HG02763 (cell line): ENCODE results near the gene ITPRID1.
"Not testable (repeated sequence)": the region's sequence is repeated elsewhere in the genome, so short reads cannot be mapped to it uniquely, and the experiment has no call there.

ENCODE experiments used
- ATAC-seq: cut with Tn5 transposase; IDR thresholded peaks from one replicate; pipeline ENCODE4 v1.9.1; 2021; ENCODE audit warnings: mild to moderate bottlenecking, moderate library complexity; ENCODE audit not compliant: unreplicated experiment

The ITPRID1 gene

DNA sequence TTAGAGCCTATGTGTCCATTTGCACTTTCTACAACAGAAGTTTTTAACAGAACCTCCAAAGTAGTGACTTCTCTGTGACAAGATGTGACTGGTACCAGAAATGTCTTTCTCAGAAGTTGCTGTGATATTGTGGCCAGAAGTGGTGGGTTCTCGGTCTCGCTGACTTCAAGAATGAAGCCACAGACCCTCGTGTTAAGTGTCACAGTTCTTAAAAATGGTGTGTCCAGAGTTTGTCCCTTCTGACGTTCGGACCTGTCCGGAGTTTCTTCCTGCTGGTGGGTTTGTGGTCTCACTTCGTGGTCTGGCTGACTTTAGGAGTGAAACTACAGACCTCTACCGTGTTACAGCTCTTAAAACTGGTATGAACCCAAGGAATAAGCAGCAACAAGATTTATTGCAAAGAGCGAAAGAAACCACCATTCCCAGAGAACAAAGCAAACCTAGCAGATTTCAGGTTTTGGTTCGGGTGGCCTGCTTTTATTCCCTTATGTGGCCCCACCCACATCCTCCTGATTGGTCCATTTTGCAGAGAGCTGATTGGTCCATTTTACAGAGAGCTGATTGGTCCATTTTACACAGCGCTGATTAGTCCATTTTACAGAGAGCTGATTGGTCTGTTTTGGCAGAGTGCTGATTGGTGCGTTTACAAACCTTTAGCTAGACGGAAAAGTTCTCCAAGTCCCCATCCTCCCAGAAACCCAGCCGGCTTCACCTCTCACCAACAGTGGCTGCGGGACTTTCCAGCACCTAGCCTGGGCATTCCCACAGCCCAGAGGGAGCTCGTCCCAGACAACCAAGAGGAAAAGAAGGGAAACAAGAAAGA is 3.0 kb downstream of the ITPRID1 start:
- ATAC-seq = no peak

DNA sequence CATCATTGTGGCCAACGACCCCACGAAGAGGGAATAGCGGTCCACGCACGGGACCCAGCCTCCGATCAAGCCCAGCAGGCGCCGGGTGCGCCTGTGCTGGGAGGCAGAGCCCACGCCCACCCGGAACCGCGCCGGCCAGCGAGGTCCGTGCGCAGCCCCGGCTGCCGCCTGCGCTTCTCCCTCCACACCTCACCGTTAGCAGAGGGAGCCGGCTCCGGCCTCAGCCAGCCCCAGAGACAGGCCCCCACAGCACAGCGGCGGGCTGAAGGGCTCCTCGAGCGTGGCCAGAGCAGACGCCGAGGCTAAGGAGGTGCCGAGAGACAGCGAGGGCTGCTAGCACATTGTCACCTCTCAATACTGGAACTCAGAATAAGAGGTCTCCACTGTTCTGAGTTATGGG is 3.6 kb downstream of the ITPRID1 start:
- ATAC-seq = no peak

DNA sequence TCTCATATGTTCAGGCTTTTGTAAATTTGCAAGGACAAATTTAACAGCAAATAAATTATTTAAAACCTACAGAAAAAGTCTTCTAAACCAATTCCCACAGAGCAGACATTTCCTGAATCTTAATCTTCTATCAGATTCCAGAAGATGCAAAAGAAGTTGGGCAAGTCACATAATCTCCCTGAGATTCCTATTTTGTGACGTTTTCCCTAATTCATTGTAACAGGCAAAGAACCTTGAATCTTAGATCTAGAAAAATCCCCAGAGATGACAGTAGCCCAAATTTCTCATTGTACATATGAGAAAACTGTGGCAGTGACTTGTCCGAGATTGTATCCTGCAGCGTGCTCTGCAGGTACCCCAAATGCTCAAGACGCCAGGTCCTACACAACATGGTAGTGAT is 4.9 kb downstream of the ITPRID1 start:
- no peak for ATAC-seq

DNA sequence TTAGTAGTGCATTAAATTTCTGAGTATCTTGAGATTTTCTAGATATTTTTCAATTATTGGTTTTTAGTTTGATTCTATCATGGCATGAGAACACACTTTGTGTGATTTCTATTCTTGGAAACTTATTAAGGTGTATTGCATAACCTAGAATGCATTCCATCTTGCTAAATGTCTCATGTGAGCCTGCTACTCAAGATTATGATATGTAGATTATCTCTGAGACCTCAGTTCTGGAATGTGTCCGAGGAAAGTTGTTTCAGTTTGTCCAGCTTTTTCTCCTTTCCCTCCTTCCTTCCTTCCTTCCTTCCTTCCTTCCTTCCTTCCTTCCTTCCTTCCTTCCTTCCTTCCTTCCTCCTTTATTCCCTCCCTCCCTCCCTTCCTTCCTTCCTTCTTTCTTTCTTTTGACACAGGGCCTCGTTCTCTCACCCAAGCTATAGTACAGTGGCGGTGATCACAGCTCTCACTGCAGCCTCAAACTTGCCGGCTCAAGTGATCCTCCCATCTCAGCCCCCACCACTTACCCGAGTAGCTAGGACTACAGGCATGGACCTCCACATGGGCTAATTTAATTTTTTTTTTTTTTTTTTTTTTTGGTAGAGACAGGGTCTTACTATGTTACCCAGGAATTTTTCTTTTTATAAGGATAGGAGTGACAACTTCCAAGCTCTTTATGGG is 7.6 kb downstream of the ITPRID1 start:
- ATAC-seq = no peak

DNA sequence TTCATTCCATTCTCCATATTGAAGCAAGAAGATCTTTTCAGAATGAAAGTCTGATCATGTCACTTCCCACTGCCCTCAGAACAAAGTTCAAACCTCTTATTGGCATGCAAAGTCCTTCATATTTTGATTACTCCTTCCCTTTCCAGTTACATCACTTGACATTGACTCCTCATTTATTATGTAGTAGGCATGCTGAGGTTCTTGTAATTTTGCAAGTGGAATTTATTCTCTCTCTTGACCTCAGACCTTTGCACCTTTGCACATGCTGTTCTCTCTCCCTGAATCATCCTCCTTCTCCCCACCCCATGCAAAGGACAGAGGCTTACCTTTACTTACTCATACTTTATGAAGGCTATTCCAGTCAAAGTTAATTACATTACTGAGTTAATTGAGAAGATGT is 13.0 kb downstream of the ITPRID1 start:
- ATAC-seq = no peak

DNA sequence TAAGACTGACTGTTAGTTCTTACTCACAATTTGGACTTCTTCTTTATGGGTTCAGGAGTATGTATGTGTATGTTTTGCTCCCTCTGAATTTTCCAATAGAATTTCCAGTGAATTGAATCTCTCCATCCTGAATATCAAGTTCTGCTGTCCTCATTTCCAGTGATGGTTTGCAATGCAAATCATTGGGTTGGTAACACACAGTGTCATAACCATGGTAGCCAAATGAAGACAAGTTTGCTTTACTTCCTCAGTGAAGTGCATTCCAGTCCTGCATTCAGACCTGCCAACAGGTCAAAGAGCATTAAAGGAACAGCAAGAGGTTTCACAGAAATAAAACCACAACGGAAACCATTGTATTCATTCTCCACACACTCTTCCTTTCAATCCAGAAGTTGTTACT is 15.2 kb downstream of the ITPRID1 start:
- no peak for ATAC-seq

DNA sequence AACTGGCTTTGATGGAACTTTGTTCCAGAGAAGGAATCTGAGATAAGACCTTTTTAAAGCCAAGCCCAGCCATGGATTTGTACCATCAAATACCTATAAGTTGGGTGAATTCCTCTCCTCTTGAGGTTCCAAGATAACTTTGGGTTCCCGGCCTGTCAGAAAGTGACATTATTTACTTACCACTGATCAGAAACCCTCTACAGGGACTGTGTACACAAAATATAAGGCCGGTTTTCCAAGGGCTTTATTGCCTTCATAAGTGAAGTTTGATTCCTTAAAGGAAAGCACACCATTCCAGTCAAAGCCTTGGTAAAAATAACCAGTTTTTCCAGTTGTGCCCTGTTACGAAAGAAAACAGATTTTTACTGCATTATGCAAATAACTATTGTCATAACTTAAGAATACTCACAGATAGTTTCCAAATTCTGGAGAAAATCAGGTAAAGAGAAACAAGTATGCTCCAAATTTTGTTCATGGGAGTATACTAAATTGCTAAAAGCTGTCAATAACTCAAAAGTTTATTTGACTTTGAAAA is 26.8 kb downstream of the ITPRID1 start:
- not testable (repeated sequence) for ATAC-seq

DNA sequence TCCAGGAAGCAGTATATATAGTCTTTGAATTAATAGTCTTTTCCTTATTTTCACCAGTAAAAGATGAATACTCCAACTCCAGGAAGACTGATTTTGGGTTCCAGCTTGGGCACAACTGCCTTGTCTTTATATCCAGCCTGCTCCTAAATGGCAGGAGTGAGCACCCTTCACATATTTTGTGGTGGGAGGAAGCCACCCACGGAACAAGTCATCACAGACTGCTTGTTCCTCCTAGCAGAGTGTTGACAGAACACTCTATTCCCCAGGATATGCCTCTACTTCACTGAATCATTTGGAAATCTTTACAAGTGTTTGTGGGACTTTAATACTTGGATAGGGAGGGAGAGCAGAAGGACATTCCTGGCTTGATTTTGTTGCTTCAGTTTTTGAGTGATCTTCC is 31.7 kb downstream of the ITPRID1 start:
- no peak for ATAC-seq

DNA sequence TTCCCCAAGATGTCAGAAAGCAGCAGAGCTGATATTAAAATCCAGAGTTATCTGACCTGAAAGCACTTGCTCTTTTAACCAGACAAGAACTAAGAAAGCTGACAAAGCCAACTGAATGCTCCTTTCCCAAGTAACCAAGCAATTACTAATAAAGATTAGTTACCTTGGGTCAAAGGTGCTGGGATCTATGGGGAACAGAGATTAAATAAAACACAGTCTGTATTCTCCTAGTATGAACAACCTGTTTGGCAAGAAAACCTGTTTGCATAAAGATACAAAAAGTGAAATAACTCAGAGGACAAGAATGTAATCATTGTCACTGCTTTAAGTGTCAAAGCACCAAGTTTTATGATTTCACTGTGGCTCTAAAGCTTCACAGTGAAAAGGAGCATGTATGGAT is 35.7 kb downstream of the ITPRID1 start:
- no peak for ATAC-seq

DNA sequence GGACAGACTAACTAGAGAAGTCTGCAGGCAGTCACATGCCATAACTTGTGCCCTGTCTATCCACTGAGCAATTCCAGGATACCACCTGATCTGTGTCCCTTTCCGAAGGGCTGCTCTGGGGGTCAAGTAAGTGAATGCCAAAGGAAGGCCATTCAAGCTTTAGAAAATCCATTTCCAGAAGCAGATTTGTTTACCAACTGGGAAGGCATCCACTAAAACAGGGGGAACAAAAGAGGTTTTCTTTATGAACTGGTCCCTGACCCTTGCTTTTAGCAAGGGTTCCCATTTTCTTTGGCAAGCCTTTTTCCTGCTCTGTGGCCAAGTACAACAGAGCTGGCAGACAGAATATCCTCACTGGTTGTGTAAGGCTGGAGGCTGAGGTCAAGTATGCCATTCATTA is 36.5 kb downstream of the ITPRID1 start:
- no peak for ATAC-seq

DNA sequence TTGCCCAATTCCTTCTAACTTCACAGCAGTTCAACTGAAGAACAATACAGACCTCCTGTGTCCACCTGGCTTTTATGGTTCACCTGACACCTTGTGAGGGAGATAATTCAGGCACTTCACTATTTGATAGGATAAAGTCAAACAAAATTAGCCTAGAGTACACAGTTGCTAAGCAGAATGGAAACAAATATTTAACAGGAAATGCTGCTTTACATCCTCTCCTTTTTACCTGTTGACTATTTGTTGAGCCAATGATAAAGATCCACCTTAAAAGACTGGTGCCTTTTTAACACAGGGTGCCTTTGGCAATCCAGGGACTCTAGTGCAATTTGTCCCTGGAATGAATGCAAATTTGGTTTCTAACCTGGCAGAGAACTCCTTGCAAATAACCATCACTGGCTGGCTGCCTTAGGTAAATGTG is 39.8 kb downstream of the ITPRID1 start:
- no peak for ATAC-seq

DNA sequence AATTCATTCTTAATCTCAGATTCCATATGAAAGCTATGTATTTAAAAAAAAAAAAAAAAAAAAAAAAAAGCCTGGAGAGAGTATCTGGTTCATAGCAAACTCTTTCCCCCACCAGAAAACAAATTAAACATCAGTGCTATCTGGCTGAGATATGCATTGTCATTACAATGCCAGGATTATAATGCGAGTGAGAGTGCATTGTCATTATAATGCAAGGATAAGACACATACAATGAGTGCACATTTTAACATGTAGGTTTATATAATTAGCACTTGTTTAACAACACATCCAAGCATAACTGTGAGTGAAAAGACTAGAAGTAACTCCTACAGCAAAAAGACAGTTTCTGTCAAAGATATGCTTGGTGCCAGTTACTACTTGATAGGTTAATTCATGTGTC is 48.1 kb downstream of the ITPRID1 start:
- no peak for ATAC-seq

DNA sequence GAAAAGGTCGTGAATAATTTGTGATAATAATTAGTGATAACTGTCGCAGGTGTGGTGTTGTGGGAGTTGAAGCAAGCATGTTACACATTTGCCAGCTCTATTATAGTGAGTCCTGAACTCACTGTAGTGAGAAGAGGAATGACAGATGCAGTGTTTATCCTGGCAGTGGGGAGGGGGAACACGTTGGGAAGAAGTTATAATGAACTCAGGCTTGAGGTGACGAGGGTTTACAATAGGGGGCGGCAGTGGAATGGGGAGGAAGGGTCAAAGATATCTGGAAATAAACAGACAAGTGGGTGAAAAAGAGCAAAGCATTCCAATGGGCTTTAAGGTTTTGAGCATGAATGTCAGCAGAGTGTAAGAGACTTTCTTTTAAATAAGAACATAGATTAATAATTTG is 49.6 kb downstream of the ITPRID1 start:
- no peak for ATAC-seq

DNA sequence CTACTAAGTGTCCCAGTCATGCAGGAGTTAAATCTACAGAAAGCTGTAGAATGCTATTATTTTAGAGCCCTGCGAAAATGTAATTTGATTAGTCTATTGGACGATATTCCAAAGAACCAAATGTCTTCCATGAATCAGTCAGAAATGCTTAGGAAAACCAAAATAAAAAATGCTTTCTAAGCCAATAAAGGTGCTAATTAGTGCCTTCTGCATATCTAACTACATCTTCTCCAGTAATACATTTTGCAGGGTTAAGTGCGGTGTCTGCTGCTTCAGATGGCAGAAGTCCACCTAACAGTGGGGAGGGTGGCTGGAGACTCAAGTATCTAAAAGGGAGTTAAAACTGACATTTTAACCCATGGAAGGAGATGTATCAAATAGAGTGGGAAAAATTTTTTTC is 50.1 kb downstream of the ITPRID1 start:
- ATAC-seq = no peak

DNA sequence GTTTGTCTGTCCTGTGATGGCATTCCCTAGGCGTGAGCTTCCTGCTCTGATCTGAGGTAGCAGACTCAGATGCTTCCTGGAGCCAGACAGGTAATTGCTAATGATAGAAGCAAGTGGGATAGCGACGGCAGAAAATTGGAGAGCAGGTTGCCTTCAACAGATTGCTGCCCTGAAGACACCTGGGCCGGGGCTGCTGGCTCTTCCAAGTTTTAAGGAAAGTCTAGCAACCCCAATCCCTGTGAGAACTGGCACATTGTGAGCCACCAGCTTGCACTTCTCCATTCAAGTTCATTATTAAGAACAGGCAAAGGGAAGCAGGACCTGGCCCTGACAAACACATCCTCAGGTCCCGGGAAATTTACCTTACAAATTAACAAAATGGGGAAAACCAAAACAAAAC is 50.8 kb downstream of the ITPRID1 start:
- no peak for ATAC-seq

DNA sequence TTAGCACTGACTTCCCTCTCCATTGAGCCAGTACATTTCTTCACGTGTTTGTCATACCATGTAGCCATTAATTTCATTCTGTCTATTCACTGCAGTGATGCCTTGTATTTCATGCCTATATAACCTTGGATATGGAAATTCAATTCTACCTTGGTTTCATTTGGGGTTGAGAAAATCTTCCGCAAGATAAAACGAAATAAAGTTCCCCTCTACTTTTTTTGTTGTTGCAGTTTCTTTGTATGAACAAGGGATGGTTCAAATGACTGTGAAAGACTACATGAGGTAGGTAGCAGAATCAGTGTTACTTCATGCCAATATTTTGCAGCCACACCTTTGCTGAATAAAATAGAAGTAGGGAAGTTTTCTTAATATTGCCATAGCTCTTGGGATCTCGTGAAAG is 55.6 kb downstream of the ITPRID1 start:
- ATAC-seq = no peak

DNA sequence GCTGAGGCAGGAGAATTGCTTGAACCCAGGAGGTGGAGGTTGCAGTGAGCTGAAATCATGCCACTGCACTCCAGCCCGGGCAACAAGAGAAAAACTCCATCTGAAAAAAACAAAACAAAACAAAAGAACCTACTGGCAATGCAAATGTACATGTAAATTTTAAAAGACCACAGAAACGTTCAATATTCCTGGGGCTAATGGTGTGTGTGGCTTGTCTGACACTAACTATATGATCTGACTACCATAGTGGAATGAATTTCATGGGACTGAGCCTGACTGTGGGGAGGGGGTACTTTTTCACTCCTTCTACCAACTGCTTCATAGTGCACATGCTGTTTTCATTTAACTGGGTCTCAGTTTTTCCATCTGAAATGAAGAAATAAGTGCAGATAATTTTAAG is 69.6 kb downstream of the ITPRID1 start:
- ATAC-seq = no peak

DNA sequence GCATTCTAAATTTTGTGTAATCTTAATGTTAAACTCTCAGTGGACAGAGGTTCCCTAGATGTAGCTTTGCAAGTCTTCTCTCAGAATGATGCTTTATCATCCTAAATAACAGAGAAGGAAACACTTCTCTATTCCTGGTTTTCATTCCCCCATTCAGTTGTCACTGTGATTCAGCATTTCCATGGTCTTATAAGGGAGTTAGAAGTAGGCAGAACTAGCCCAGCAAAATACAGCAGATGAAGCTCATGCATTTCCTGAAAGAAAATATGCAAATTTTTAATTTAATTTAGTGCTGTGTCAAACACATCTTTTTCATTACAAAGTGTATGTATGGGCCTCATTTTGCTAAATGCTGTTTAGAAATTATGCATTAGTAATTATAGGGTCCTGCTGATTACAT is 70.1 kb downstream of the ITPRID1 start:
- ATAC-seq = no peak

DNA sequence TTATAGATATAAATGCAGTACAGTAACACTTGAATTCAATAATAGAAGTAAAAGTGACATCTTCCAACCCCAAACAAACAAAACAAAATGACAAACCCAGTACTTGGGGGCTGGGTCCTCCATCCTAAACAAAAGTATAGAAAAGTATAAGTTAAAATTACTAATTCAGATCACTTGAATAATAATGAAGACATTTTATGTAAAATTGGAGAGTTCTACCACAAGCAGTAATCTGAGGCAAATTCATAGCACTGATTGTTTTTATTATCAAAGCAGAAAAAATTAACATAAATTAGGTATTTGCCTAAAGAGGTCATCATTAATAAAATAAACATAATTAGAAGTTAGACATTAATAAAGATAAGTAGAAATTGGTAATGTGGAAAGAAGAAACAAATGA is 81.5 kb downstream of the ITPRID1 start:
- ATAC-seq = no peak

DNA sequence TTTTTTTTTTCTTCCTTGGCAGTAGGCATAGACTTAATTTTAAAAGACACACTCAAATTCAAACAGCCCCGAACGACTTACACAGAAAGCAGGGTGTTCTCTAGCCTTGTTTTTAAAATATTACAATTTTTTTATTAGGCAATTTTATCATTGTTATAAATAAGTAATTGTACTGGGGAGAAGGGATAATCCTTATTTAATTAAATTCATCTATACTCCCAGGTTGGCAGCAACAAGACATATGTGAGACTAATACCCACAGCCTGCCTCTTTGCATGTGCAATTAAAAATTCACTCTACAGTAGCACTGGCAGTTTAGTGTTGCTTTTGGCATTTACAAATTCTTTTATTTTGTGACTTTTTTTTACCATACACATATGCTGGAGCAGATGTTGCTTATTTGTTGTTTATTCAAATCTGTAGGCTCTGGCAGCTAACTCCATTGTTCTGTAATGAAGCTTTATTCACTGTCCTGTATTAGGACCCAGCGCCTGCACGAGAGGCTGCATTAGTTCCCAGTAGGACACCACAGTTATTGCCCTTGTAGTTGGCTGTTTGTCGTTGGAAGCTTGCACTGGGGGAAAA is 88.2 kb downstream of the ITPRID1 start:
- ATAC-seq = no peak

DNA sequence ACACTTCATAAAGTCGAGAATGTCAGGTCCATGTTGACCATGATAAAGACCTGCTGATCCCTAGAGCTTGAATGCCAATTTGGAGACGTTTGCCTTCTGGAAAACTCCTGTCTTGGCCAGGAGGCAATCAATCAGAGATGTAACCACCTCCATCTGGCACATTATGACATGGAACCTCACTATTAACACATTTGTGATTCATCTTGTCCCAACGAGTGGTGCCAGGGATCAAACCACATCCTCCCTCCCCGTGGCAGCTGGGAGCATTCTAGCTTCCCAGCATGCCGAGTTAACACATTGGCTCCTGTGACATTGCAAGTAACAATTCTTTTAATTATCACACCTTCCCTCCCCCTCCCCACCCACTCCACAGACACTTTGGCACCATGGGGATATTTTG is 89.2 kb downstream of the ITPRID1 start:
- no peak for ATAC-seq

DNA sequence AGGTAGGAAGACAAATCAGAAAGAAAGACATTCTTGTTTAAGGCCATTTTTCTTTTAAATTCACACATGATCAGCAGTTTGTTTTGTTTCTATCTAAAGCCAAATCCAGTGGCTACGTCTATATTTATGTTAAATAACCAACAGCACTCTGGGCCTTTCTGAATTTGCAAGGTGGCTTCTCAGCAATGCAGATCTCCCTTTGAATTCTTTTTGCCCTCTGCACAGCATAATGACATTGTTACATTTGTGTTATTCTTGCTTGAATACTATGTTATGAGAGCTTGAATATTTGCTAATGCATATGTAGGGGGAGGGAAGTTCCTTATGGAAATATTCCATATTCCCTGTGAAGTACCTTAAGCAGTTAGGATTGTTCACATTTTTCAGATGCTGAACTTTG is 99.7 kb downstream of the ITPRID1 start:
- no peak for ATAC-seq
